GM21526 (cell line): ENCODE results near the gene VSTM5.

ENCODE experiments used
- ATAC-seq: cut with Tn5 transposase; IDR thresholded peaks from one replicate; pipeline ENCODE4 v1.9.1; 2021; ENCODE audit warnings: moderate library complexity; ENCODE audit not compliant: unreplicated experiment, low FRiP score

The VSTM5 gene

DNA sequence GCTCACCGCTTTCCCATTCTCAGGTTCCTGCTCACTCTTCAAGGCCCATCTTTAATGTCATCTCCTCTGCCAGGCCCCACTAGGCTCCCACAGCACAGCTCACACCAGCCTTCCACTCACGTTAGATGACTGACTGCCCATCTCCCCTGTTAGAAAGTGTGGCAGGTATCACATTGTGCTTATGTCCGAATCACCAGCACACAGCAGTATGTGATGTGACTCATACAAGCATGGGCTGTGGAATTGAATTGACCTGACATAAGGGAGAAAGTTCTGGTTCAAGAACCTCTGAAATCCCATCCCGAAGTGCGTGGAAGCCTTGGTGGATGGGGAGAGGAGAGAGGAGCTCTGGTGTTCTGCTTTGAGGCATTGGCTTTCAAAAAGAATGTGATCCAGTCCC is 6.5 kb downstream of the VSTM5 start:
- no peak for ATAC-seq

DNA sequence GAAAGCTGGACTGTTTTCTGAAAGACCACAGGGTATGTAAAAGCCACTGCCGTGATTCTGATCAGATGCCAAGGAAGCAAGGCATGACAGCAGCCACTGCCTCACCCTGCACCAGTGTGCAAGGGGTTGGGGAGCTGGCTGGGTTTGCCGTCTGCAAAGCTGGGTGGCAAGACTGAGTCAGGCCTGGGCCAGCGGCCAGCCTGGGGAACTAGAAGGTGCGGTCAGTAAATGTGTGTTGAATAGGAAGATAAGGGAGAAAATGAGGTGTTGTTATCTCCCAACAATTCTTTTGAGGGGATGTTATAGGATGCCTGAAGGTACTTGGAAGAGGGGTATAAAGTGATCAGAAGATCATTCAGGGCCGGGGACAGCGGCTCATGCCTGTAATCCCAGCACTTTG is 8.0 kb downstream of the VSTM5 start:
- no peak for ATAC-seq

DNA sequence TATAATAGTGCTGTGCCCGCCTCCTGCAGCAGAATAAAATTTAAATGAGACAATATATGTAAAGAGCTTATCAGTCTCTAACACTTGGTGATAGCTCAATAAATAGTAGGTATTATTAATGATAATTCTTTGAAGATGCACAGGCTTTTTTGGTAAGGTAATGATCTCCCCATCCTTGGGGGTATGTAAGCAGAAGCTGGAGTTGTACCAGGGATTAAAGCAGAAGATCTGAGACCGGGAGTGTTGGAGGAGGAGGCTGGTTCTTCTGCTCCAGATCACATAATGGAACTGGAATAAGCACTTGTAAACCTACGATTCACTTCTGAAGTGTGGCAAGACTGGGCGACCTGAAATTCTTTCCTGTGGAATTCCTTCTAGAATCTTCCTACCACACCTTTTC is 8.4 kb downstream of the VSTM5 start:
- ATAC-seq: no peak

DNA sequence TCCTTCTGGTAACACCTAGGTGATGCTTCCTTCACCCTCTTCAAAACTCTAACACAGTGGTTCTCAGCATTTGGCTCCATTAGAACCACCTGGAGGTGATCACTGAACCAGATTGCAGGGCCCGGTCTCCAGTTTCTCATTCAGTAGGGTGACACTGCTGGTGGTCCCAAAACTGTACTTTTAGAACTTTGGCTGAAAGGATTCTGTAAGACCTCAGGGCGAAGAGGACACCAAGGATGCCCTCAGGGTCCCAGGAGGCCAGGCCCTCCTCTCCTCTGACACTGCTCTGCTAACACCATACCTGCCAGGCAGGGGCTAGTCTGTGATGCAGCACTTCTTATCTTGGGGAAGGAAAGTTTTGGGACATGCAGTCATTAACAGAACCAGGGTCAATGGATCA is 9.0 kb downstream of the VSTM5 start:
- ATAC-seq: no peak

DNA sequence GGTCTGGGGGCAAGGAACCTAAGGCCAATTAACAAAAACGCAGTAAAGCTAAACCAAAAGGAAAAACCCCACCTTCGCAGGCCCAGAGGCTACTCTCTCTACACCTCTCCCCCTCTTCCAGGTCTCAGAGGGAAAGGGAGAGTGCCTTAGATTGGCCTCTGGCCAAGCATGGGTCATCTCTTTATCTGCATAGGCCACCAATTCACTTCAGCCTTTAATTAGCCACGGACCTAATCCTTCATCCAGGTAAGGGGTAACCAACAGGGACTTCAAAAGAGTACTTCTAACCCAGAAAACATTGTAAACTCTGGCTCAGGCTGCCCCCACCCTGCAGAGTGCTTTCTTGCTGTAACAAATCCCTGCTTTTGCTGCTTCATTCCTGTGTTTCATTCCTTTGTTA is 9.4 kb downstream of the VSTM5 start:
- no peak for ATAC-seq

DNA sequence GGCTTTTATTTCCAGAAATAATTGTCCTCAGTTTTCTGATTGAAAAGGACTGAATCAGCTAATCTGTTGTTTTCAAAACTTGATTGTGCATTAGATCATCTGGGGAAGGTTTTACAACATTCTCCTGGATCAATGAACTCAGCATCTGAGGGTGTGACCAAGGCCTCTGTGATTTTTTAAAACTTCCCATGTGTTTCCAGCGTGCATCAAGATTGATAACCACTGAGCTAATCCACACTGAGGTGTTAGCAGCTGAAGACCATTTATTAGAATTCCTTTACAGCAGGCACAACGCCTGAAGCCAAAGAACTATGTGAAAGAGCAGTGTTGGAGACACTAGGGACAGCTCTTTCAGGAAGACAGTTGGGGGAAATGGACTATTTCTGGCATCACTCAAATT is 10.2 kb downstream of the VSTM5 start:
- ATAC-seq: no peak

- no peak for ATAC-seq
Measured at GRCh38 chr11:93838967-93839366, 11.5 kb downstream of the VSTM5 start.

DNA sequence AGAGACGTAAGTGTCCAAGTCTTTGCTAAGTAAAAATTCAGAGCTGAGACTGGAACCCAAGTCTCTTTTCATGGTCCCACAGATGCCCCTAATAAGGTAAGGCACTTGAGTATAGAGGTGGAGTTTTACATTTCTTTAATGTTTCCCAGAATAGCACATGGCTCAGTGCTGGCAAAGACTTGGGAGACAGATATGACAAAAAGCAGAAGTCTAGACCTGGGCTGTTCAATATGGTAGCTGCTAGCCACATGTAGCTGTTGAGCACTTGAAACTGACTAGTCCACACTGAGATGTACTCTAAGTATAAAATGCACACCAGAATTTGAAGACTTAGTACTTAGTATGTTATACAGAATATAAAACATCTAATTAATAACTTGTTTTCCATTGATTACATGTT is 17.6 kb downstream of the VSTM5 start:
- no peak for ATAC-seq

DNA sequence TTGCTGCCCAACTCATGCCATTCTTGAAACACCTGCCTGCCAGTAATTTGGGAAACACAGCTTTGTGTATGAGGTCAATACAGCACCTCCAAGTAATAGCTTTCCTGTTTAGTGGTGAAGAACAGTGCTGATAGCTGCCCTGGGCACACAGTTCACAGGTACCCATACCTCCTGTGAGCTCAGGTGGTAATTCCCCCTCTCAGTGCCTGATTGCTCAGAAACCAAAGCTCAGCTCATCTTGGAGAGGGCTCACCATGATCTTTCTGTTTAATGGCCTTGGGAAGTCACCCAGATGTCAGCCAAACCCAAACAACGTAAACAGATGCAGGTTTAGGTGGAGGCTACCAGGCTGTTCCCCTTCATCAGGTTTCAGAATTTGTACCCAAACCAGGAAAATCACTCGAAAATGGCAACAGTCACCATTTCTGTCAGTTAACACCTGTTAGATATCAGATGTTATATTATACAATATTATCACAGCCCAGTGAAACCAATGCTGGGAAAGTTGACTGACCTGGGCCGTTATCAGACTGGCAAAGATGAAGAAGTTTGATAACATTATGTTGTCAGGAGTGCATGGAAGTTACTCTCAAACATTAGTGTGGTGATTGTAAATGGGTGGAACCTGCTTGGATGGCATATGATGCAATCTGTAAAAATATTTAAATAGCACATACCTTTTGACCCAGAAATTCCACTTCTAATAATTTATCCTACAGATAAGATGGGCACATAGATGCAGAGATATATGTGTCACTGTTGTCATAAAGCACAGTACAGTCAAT is 18.9 kb downstream of the VSTM5 start:
- no peak for ATAC-seq

DNA sequence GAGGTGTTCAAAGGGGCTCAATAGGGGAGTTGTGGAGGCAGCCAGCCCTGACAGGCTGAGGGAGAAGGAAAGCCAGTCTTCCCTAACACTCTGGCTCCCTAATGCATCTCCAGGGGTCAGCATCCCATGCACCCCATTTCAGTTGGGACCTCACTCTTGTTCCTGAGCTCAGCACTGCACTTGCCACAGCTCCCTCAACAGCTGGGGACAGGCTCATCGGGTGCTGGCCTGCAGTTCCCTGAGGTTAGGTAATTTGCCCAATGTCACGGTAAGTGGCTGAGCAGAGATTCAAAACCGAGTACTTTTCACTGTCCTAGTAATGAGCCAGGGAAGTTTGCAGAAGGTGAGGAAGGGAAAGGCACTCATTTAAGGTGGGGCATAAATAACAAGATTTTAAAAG is 20.8 kb downstream of the VSTM5 start:
- ATAC-seq: no peak

DNA sequence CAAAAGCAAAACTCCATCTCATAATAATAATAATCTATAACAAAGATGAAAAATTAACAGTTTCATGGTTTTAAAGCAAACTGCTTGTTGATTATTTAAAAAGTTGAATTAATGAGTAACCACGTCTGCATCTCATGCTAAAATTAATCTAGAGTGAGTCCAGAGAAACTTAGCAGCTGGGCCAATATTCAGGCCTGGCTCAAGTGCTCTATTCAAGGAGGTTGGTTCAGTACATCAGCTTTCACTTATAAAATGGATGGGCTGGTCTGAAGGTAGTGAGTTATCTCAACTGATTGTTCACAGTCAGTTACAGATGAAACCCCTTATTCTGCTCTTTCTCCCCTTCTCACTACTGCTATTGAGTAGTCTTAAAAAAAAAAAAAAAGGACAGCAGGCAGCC is 23.1 kb downstream of the VSTM5 start:
- ATAC-seq: no peak

- no peak for ATAC-seq
Measured at GRCh38 chr11:93823210-93823609, 27.2 kb downstream of the VSTM5 start.

DNA sequence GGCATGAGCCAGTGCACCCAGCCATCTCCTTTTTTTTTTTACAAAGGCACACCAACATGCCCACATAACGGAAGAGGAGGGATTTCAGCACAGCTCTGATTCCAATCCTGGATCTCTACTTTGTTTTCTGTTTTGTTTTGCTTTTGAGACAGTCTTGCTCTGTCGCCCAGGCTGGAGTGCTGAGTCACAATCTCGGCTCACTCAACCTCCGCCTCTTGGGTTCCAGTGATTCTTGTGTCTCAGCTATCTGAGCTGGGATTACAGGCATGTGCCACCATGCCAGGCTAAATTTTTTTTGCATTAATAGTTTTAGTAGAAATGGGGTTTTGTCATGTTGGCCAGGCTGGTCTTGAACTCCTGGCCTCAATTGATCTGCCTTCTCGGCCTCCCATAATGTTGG is 28.1 kb downstream of the VSTM5 start:
- no peak for ATAC-seq

- no peak for ATAC-seq
Measured at GRCh38 chr11:93821617-93822016, 28.8 kb downstream of the VSTM5 start.

DNA sequence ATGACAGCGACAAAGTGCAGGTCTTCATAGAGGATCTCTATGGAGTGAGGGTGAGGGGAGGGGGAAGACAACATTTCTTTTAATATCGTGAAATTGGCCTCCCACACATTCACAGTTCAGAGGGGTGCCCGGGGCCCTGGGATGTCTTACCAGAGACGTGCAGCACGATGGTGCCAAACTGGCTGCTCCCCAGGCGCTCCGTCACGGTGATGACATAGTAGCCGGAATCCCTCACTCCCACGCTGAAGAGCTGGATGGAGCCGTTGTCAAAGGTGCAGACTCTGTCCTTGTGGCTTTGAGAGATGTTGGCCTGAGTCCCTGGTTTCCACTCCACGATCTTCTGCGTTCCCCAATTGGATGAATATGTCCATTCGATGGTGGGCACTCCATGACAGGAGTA is 29.6 kb downstream of the VSTM5 start:
- ATAC-seq: no peak

- ATAC-seq: no peak
Measured at GRCh38 chr11:93819966-93820695, 30.3 kb downstream of the VSTM5 start.

DNA sequence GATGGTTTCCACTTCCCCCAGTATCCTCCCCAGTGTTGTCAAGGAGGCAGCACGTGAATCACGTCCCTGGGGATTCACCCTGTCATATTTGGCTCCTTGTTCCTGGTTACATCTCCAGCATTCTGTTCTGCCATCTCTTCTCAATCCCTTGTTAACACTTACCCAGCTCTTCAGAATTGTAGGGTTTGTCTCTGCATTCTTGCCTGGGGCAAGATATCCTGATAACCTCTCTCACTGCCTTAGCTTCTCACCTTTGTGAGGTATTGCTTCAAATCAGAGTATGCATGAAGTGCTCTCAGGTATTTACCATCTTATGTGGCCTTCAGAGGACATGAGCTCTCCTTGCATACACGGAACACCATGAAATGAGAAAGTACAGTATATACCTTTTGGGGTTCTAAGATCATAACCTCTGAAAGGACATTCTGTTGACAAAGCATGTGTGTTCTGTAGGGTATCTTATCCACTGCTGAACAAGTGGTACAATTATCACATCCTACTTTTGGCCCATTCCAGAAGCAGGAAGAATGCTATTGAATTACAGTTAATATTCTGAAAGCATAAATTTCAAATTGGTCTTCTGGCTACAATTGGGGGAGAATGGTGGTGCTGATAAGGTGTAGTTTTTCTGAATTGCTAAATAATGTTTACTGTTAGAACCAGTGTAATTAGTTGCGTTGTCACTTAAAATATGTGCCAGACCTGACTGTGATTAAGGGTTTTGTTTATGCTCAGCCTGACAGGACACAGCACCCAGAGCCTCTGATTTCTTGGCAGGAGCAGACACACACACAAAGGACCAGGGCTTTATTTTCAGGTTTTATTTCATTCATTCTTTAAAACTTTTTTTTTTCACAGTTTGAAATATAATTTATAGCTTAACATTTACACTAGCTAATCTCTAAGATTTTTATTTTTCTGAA is 32.7 kb downstream of the VSTM5 start:
- no peak for ATAC-seq

GRCh38 chr11:93814966-93815633 is 35.3 kb downstream of the VSTM5 start:
- ATAC-seq: no peak

GRCh38 chr11:93813974-93814373 is 36.4 kb downstream of the VSTM5 start:
- no peak for ATAC-seq

- no peak for ATAC-seq
Measured at GRCh38 chr11:93807980-93808379, 42.4 kb downstream of the VSTM5 start.

GRCh38 chr11:93804879-93805278 is 45.5 kb downstream of the VSTM5 start:
- no peak for ATAC-seq
